T-cell (primary cell): Measurements from ENCODE around the gene STARD8. TPM values are rescaled to one million over a fixed set of nuclear protein-coding genes. Genes with fewer than 3 reads are reported as not detected.
A peak's percentile ranks its signal among the peaks of the same experiment; 100 is the strongest.

Experiments
- ATAC-seq, 4 experiments: fragments of 200-7000 bp in 3 of 4; fragments of 150-1000 bp in 1 of 4; cut with Tn5 transposase; replicated peaks in 1 of 4; 1 replicate in 3 of 4; 2 replicates in 1 of 4; pipeline ENCODE4 v1.10.0; 2021; ENCODE audit warnings: moderate library complexity in 3 of 4, mild to moderate bottlenecking in 2 of 4, moderate number of reproducible peaks in 1 of 4
- CTCF ChIA-PET, 2 donors: fragments of 300-600 bp; sonication (Branson Sonifier 250); formaldehyde crosslinking; loops; one replicate each; lab custom pipeline; 2022; ENCODE audit warnings: antibody characterized with exemption in 2 of 2; lab: Charles Lee
- POLR2A ChIA-PET, 2 donors: fragments of 300-600 bp; sonication (Branson Sonifier 250); formaldehyde crosslinking; loops; one replicate each; lab custom pipeline; 2022; ENCODE audit warnings: antibody characterized with exemption in 2 of 2; lab: Charles Lee
- DNase-seq, 35 experiments: peaks; one replicate each; pipeline versions ENCODE4 v3.0.0 to v3.0.0-alpha.2; 2013 to 2023
- H3K27ac ChIP-seq: one replicate; pipeline ENCODE4 v1.5.1; 2013; ENCODE audit warnings: low read length
- H3K27me3 ChIP-seq, 2 experiments: replicated peaks in 1 of 2; 1 replicate in 1 of 2; 2 replicates in 1 of 2; pipeline versions ENCODE4 v1.6.1 to v1.7.0; 2013; ENCODE audit warnings: low read length in 1 of 2, mixed read lengths in 1 of 2; ENCODE audit not compliant: control insufficient read depth in 2 of 2, insufficient read depth in 2 of 2; ENCODE audit errors: extremely low read depth in 1 of 2
- H3K36me3 ChIP-seq, 2 donors: 1 replicate in 1 of 2; 2 replicates in 1 of 2; pipeline versions ENCODE4 v1.6.1 to v1.7.0; 2013; ENCODE audit warnings: low read length in 1 of 2; ENCODE audit not compliant: control insufficient read depth in 2 of 2, insufficient read depth in 1 of 2; ENCODE audit errors: extremely low read depth in 1 of 2
- H3K4me1 ChIP-seq, 2 experiments: 1 replicate in 1 of 2; 2 replicates in 1 of 2; pipeline versions ENCODE4 v1.6.1 to v1.7.0; 2013; ENCODE audit warnings: low read length in 2 of 2, mixed read lengths in 1 of 2; ENCODE audit not compliant: insufficient read depth in 2 of 2, control insufficient read depth in 1 of 2; ENCODE audit errors: extremely low read depth in 1 of 2
- H3K4me3 ChIP-seq, 2 donors: 1 replicate in 1 of 2; 2 replicates in 1 of 2; pipeline versions ENCODE4 v1.5.1 to v1.7.0; 2013; ENCODE audit warnings: mild to moderate bottlenecking in 2 of 2, low read length in 1 of 2, moderate library complexity in 1 of 2; ENCODE audit not compliant: control insufficient read depth in 1 of 2; ENCODE audit errors: extremely low read depth in 1 of 2
- H3K9me3 ChIP-seq: 2 replicates; pipeline ENCODE4 v1.7.0; 2013
- H3K27ac Mint-ChIP-seq, 2 donors: one replicate each; pipeline ENCODE4 v1.8.0; 2020 to 2021; ENCODE audit warnings: mild to moderate bottlenecking in 2 of 2, mixed read lengths in 2 of 2
- H3K27me3 Mint-ChIP-seq, 2 donors: one replicate each; pipeline ENCODE4 v1.8.0; 2021 to 2022; ENCODE audit warnings: mixed read lengths in 2 of 2
- H3K36me3 Mint-ChIP-seq: one replicate; pipeline ENCODE4 v1.8.0; 2021; ENCODE audit warnings: mixed read lengths
- H3K4me1 Mint-ChIP-seq, 3 donors: one replicate each; pipeline ENCODE4 v1.8.0; 2020 to 2022; ENCODE audit warnings: mixed read lengths in 3 of 3, mild to moderate bottlenecking in 1 of 3
- H3K4me3 Mint-ChIP-seq, 3 donors: one replicate each; pipeline ENCODE4 v1.8.0; 2020 to 2022; ENCODE audit warnings: mild to moderate bottlenecking in 3 of 3, mixed read lengths in 3 of 3, moderate library complexity in 3 of 3
- H3K9me3 Mint-ChIP-seq, 3 donors: one replicate each; pipeline ENCODE4 v1.8.0; 2020 to 2022; ENCODE audit warnings: mixed read lengths in 3 of 3
- WGBS: methylation state at CpG from one replicate; pipeline ENCODE4 v1.1.5; 2013; ENCODE audit warnings: missing lambda C conversion rate; ENCODE audit not compliant: insufficient coverage; 5-methylcytosine and 5-hydroxymethylcytosine counted together
- total RNA-seq, 35 experiments: library from RNA in 6 of 35; stranded (reverse) in 6 of 35; fragments of 120-200 nt in 1 of 35; gene quantifications; one replicate each; pipeline versions ENCODE4 v1.2.1 to v1.2.4 and lab custom pipeline; 2013 to 2026

The STARD8 gene
- total RNA-seq, 5 donors from 2014 or later (not counting 1 experiment from before 2014, with no cell fraction given) = 0.13 to 0.64 (median 0.25) TPM

DNA sequence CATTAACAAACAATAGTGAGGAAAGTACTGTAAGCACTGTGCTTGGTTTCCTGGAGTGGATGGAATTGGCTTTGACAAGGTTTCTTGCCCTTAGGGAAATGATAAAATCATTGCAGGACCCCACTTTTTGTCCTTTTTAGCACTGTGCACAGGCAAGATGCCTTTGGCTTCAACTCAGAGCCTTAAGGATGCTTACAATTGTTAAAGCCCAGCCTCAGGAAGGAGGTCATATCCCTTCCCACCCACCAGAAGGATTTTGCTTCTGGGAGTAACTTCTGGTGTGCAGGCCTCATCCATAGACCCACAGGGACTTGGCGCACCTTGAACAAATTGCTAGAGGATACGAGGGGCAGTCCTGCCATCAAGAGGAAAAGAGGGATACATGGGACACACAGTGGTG lies 44.5 kb downstream of the STARD8 start:
- no CpG with 5 or more reads among the region's 2 CpGs for WGBS
- H3K27me3 ChIP-seq = peaks cover 0 to 25% of the 10 kb centered on the region in 2 experiments
- ATAC-seq = no peak
- H3K4me3 Mint-ChIP-seq = no peak overlapping the region
- H3K36me3 ChIP-seq = no peaks in the 10 kb centered on the region
- H3K27ac Mint-ChIP-seq = no peak overlapping the region
- ChIA-PET POLR2A (no interaction called here), CTCF (no interaction called here)
- no peak overlapping the region for H3K4me3 ChIP-seq
- H3K36me3 Mint-ChIP-seq = no peaks in the 10 kb centered on the region
- no peak overlapping the region for H3K27ac ChIP-seq
- no peaks in the 10 kb centered on the region for H3K9me3 Mint-ChIP-seq
- H3K27me3 Mint-ChIP-seq = peaks cover 28 to 35% of the 10 kb centered on the region in 2 donors
- no peaks in the 10 kb centered on the region for H3K9me3 ChIP-seq
- no peak for DNase-seq
- peaks cover 4 to 8% (median 5%) of the 10 kb centered on the region in 3 donors for H3K4me1 Mint-ChIP-seq
- peaks cover 0 to 4% of the 10 kb centered on the region in 2 experiments for H3K4me1 ChIP-seq

DNA sequence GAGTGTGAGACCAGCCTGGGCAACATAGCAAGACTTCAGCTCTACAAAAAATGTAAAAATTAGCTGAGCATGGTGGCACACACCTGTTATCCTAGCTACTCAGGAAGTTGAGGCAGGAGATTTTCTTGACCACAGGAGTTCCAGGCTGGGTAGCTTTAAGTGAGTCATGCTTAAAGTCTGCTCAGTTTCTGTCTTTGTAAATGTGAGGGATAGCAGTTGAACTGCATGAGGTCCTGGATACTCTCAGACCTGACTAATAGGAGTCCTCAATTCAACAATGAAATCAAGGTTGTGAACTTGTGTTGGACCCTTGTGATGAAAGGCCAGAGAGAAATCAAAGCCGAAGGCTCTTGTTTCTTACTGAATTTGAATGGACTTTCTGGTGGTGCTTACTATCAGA lies 45.2 kb downstream of the STARD8 start:
- POLR2A ChIA-PET = no interaction called here
- Mint-ChIP-seq H3K27ac (no peak overlapping the region), H3K4me1 (peaks cover 0 to 6% (median 4%) of the 10 kb centered on the region in 3 donors), H3K4me3 (peak overlapping the region in 1 of 3 donors; percentile 51), H3K9me3 (no peaks in the 10 kb centered on the region), H3K36me3 (no peaks in the 10 kb centered on the region), H3K27me3 (peaks cover 30 to 34% of the 10 kb centered on the region in 2 donors)
- DNase-seq (no peak), ATAC-seq (no peak)
- peaks cover 0 to 25% of the 10 kb centered on the region in 2 experiments for H3K27me3 ChIP-seq
- WGBS = no CpG with 5 or more reads among the region's 1 CpG
- H3K4me3 ChIP-seq = no peak overlapping the region
- H3K36me3 ChIP-seq = no peaks in the 10 kb centered on the region
- H3K9me3 ChIP-seq = no peaks in the 10 kb centered on the region
- CTCF ChIA-PET = no interaction called here
- peaks cover 0 to 4% of the 10 kb centered on the region in 2 experiments for H3K4me1 ChIP-seq
- no peak overlapping the region for H3K27ac ChIP-seq

DNA sequence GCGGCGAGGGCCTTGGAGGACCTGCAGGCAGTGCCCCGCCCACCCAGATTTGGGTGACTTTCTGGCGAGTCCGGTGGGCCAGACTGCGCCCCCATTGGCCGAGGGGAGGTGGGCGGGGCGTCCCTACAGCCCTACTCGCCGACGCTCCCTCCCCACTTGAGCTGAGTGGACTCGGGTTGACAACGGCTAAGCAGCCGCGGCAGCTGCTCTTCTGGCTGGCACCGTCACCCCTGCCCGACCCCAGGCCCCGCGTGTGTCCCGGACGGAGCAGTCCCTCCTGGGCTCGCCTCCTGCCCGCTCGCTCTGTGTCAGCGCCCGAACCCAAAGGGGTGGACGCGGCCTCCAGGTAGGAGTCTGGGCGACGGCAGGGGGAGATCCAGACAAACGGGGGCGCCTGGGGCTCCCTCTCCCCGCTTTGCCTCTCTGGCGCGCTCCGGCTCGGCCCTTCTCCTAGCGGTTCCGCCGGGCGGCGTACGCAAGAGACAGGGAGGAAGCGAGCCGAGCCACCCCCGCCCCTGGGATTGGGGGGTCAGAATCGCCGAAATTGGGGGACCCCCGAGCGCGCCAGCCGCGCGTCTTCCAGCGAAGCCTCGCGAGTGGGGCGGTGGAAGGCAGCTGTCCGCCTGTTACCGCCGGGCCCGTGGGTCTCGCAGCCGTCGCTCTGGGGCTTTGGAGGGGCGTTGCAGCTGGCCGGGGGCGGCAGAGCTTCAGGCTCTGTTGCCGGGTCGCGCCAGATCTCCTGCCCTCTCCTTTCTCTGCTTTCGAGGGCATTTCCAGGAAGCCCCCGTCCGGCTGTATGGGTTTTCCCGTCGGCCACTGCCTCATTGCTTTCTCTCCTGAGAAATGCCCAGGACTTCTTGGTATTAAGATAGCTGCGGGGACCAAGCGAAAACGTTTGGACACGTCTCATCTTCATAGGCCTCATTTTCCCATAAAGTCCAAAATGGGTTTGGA lies 46.3 kb downstream of the STARD8 start:
- Mint-ChIP-seq H3K4me3 (peak overlapping the region; percentile 46 to 51 (median 50)), H3K27ac (no peak overlapping the region), H3K4me1 (peaks cover 0 to 6% (median 4%) of the 10 kb centered on the region in 3 donors), H3K36me3 (no peaks in the 10 kb centered on the region), H3K27me3 (peaks cover 30 to 34% of the 10 kb centered on the region in 2 donors), H3K9me3 (no peaks in the 10 kb centered on the region)
- DNase-seq (peak in 2 of 35 experiments; percentile 1 to 19), ATAC-seq (peak in 2 of 4 experiments; percentile 12 to 30)
- 4% methylated on average over 54 of the region's 81 CpGs for WGBS
- Histone ChIP-seq H3K27me3 (peaks cover 0 to 21% of the 10 kb centered on the region in 2 experiments), H3K4me1 (peaks cover 0 to 4% of the 10 kb centered on the region in 2 experiments), H3K36me3 (no peaks in the 10 kb centered on the region), H3K27ac (no peak overlapping the region), H3K4me3 (peak overlapping the region in 1 of 2 donors; percentile 34), H3K9me3 (no peaks in the 10 kb centered on the region)
- ChIA-PET POLR2A (no interaction called here), CTCF (no interaction called here)

DNA sequence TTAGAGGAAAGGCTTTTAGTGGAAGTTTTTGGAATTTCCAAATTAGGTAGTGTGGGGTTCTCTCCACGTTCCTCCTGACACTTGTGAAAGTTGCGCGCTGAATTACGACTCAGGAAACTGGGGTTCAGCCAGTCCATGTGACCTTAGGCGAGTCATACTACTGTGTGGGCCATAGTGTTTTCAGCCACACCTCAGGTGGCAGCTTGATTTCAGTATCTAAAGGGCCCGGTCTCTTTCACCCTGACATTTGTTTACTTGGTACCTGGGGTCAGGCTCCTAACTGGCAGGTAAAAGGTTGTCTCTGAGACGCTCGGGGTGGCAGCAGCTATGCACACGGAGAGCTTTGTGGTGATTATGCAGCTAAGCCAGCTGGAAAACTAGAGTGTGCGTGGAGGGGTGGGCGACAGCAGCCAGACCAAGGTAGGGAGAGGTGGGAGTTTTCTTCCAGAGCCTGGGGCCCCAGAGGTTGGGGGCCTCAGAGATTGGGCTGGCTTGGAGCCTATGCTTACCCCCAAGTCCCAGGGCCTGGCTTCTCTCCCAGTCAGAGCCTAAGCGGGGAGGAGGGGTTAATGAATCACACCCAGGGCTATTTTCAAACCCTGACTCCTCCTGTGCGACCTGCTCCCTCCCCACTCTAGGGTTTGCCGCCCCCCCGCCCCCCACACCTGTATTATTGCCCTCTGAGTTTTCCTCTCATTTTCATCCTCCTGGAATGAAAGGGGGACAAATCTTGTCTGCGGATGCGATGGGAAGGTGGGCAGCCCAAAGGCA lies 47.2 kb downstream of the STARD8 start:
- 53% methylated on average over 9 of the region's 17 CpGs for WGBS
- Histone ChIP-seq H3K4me1 (peaks cover 0 to 4% of the 10 kb centered on the region in 2 experiments), H3K36me3 (no peaks in the 10 kb centered on the region), H3K9me3 (no peaks in the 10 kb centered on the region), H3K27me3 (peaks cover 0 to 21% of the 10 kb centered on the region in 2 experiments), H3K27ac (no peak overlapping the region), H3K4me3 (no peak overlapping the region)
- ATAC-seq = no peak
- Mint-ChIP-seq H3K4me1 (peaks cover 0 to 6% (median 4%) of the 10 kb centered on the region in 3 donors), H3K9me3 (no peaks in the 10 kb centered on the region), H3K36me3 (no peaks in the 10 kb centered on the region), H3K27ac (no peak overlapping the region), H3K27me3 (peaks cover 33 to 34% of the 10 kb centered on the region in 2 donors), H3K4me3 (peak overlapping the region; percentile 46 to 51 (median 50))
- no peak for DNase-seq
- CTCF ChIA-PET = no interaction called here
- POLR2A ChIA-PET = no interaction called here

DNA sequence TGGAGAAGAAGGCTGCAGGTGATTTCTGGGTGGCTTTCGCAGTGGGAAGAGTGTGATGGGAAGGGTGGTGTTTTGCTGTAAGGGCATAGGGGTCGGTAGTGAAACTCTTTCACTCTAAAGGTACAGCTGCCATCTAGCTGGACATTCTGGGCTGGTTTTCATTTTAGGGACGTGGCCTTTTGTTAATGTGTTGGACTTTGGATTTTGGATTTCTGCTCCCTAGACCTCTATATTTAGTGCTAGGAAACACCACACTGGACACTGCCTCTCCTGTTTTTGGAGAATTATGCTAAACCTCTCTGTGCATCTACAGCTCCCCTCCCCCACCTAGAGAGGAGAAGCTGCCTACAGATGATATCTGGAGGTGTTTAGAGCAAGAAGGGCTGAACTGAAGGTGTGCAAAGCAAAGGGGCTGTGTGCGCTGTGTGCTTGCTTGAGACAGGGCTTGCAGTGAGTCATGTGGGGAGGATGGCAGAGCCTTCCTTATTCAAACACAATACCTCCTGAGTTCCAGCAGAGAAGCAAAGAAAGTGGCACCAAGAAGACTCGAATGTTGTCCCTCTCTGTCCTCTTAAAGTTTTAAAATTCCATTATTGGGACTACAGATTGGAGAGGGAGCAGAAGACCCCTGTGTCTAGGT lies 47.9 kb downstream of the STARD8 start:
- 71% methylated on average over 1 of the region's 5 CpGs for WGBS
- Mint-ChIP-seq H3K4me1 (peaks cover 0 to 6% (median 4%) of the 10 kb centered on the region in 3 donors), H3K27ac (no peak overlapping the region), H3K27me3 (peaks cover 29 to 31% of the 10 kb centered on the region in 2 donors), H3K9me3 (no peaks in the 10 kb centered on the region), H3K4me3 (no peak overlapping the region), H3K36me3 (no peaks in the 10 kb centered on the region)
- Histone ChIP-seq H3K27me3 (peaks cover 0 to 21% of the 10 kb centered on the region in 2 experiments), H3K9me3 (no peaks in the 10 kb centered on the region), H3K4me3 (no peak overlapping the region), H3K4me1 (peaks cover 0 to 4% of the 10 kb centered on the region in 2 experiments), H3K27ac (no peak overlapping the region), H3K36me3 (no peaks in the 10 kb centered on the region)
- ATAC-seq (no peak), DNase-seq (no peak)
- CTCF ChIA-PET = no interaction called here
- POLR2A ChIA-PET = no interaction called here
